Measurements from ENCODE around the gene TEX29.

The TEX29 gene

DNA sequence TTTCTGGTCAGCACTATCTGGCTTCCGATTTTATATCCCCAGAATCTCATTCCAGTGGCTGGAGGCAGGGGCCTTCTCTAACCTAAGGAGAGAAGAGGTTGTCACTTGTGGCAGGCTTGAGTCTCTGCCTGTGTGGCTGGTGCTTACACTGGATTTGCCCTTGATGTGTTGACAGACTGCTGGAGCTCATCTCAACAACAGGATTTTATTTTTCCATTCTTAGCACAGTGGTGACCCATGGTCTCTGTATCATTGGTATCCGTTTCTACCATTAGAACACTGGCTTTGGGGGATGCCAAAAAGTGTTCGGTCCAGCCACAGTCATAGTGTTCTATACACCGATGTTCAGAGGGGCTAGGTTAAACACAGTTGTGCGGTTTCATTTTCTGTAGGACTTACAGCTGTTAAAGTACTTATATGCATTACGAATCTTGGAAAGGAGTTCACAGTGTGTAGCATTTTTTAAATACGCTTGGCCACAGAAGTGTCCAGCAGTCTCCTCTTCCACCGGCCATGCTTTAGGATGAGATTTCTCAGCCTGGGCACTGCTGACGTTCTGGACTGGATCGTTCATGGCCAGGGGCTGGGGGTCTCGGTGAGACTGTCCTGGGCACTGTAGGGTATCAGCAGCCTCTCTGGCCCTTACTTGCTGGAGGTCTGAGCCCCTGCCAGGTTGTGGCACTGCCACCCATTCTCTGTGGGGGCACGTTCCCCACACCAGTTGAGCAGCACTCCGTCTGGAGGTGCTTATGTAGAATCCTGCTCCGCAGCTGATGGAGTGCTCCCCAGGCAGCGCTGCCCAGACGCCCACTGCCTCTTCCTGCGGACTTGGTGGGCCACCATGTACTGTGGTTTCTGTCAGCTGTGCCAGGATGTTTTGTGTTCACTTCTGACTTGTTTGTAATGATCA, 41.4 kb upstream of the TEX29 start:
- peaks cover 4% of the 10 kb centered on the region; the same call in 1 of the 2 replicates for H3K36me3 ChIP-seq (replicated peaks; ENCODE audit: insufficient read depth, low read length)
- no peak overlapping the region for H3K4me2 ChIP-seq (ENCODE audit: low read depth, low read length)
- TF ChIP-seq EZH2 (optimal IDR thresholded peaks at IDR 0.05; ENCODE audit: low read depth, low read length), result no peak
- TF ChIP-seq EZH2phosphoT487 (IDR thresholded peaks at IDR 0.05; ENCODE audit: low read length), result no peak
- TF ChIP-seq, protein P1, sequence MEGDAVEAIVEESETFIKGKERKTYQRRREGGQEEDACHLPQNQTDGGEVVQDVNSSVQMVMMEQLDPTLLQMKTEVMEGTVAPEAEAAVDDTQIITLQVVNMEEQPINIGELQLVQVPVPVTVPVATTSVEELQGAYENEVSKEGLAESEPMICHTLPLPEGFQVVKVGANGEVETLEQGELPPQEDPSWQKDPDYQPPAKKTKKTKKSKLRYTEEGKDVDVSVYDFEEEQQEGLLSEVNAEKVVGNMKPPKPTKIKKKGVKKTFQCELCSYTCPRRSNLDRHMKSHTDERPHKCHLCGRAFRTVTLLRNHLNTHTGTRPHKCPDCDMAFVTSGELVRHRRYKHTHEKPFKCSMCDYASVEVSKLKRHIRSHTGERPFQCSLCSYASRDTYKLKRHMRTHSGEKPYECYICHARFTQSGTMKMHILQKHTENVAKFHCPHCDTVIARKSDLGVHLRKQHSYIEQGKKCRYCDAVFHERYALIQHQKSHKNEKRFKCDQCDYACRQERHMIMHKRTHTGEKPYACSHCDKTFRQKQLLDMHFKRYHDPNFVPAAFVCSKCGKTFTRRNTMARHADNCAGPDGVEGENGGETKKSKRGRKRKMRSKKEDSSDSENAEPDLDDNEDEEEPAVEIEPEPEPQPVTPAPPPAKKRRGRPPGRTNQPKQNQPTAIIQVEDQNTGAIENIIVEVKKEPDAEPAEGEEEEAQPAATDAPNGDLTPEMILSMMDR (IDR thresholded peaks at IDR 0.05; ENCODE audit: low read length), result no peak
- no peak overlapping the region for H3K4me3 ChIP-seq (ENCODE audit: low read length)
- H3F3A ChIP-seq (ENCODE audit: insufficient read depth, low read length), result no peaks in the 10 kb centered on the region
- H3K79me2 ChIP-seq (ENCODE audit: low read length), result no peaks in the 10 kb centered on the region
- no peak for DNase-seq
- no peak overlapping the region for H2AFZ ChIP-seq (ENCODE audit: low read length)
- H3K27me3 ChIP-seq (replicated peaks; ENCODE audit: insufficient read depth, low read length), result no peaks in the 10 kb centered on the region
- no peaks in the 10 kb centered on the region for H3K4me1 ChIP-seq (ENCODE audit: low read length)
- no peaks in the 10 kb centered on the region for H3K9me2 ChIP-seq (replicated peaks; ENCODE audit: insufficient read depth, low read length)
- H3K9ac ChIP-seq (ENCODE audit: low read length), result no peak overlapping the region
- H4K20me1 ChIP-seq (ENCODE audit: insufficient read depth, low read length), result no peaks in the 10 kb centered on the region
- H3K9me3 ChIP-seq (replicated peaks; ENCODE audit: insufficient read depth, low read length), result no peaks in the 10 kb centered on the region
- H3K27ac ChIP-seq (ENCODE audit: low read length), result no peak overlapping the region

DNA sequence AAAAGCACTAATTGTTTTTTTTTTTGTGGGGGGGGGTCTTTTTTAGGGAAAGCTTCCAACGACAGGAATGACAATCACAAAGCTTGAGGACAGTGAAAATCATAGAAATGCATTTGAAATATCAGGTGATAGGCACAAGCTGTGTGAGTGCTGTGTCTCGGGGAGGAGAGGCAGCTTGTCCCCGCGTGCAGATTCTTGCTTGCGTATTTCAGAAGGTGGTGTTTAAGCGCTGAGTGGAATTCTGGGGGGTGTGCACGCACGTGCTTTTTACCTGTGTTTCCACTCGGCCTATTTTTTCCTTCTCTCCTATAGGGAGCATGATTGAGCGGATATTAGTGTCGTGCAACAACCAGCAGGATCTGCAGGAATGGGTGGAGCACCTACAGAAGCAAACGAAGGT, 40.2 kb upstream of the TEX29 start:
- no peaks in the 10 kb centered on the region for H4K20me1 ChIP-seq (ENCODE audit: insufficient read depth, low read length)
- H3K4me3 ChIP-seq (ENCODE audit: low read length), result no peak overlapping the region
- no peaks in the 10 kb centered on the region for H3K4me1 ChIP-seq (ENCODE audit: low read length)
- no peak overlapping the region for H2AFZ ChIP-seq (ENCODE audit: low read length)
- H3K9me2 ChIP-seq (replicated peaks; ENCODE audit: insufficient read depth, low read length), result no peaks in the 10 kb centered on the region
- H3K9me3 ChIP-seq (replicated peaks; ENCODE audit: insufficient read depth, low read length), result no peaks in the 10 kb centered on the region
- no peaks in the 10 kb centered on the region for H3F3A ChIP-seq (ENCODE audit: insufficient read depth, low read length)
- no peaks in the 10 kb centered on the region for H3K79me2 ChIP-seq (ENCODE audit: low read length)
- H3K9ac ChIP-seq (ENCODE audit: low read length), result no peak overlapping the region
- no peak for TF ChIP-seq EZH2phosphoT487 (IDR thresholded peaks at IDR 0.05; ENCODE audit: low read length)
- TF ChIP-seq, protein P1 (IDR thresholded peaks at IDR 0.05; ENCODE audit: low read length), result no peak
- no peak overlapping the region for H3K4me2 ChIP-seq (ENCODE audit: low read depth, low read length)
- H3K27ac ChIP-seq (ENCODE audit: low read length), result no peak overlapping the region
- H3K27me3 ChIP-seq (replicated peaks; ENCODE audit: insufficient read depth, low read length), result no peaks in the 10 kb centered on the region
- DNase-seq, result no peak
- peaks cover 4% of the 10 kb centered on the region; the same call in 1 of the 2 replicates for H3K36me3 ChIP-seq (replicated peaks; ENCODE audit: insufficient read depth, low read length)

DNA sequence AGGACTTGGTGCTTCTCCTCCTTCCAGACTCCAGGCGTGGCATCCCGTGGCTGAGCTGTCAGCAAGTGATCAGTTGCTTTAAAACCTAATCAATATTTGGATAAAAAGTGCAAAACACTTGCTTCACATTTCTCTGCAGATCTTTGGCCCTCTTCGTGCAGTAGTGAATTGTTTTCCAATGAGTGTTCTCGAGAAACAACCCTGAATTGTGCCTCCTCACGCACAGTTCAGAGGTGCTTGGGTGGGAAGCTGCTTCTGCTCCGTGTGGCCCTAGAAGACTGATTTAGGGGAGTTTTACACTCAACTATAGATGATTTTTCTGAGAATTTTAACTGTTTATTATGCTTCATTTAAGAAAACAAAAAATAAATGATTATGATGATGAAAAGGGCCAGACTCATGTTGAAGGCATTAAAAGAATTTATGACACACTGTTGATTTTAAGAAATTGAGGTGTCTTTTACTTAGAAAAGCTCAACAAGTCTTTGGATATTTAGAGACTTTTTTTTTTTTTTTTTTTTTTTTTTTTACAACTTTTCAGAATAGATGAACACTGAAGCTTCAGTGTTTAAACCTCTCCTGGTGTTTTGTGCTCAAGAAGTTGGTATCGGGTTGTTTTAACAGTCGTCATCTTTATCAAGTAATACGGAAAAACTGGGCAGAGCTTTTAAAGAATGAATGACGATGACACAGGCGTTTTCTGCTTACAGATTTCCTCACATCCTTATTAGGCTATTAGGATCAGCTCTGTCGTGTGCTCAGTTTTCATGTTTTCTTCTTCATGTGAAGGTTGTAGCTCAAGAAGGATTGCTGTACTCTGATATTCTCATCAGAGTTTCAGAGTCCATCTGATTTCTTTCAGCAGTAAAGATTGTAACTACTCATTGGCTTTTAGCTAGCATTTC, 39.5 kb upstream of the TEX29 start:
- no peaks in the 10 kb centered on the region; the same call in 1 of the 2 replicates for H3K36me3 ChIP-seq (replicated peaks; ENCODE audit: insufficient read depth, low read length)

More for the DNA sequence above, 39.5 kb upstream of the TEX29 start:
- Histone ChIP-seq H3K4me2 (ENCODE audit: low read depth, low read length) (no peak overlapping the region), H3K27me3 (replicated peaks; ENCODE audit: insufficient read depth, low read length) (no peaks in the 10 kb centered on the region), H3F3A (ENCODE audit: insufficient read depth, low read length) (no peaks in the 10 kb centered on the region), H4K20me1 (ENCODE audit: insufficient read depth, low read length) (no peaks in the 10 kb centered on the region), H3K9me3 (replicated peaks; ENCODE audit: insufficient read depth, low read length) (no peaks in the 10 kb centered on the region), H3K4me3 (ENCODE audit: low read length) (no peak overlapping the region), H3K9ac (ENCODE audit: low read length) (no peak overlapping the region), H3K79me2 (ENCODE audit: low read length) (no peaks in the 10 kb centered on the region), H2AFZ (ENCODE audit: low read length) (no peak overlapping the region), H3K9me2 (replicated peaks; ENCODE audit: insufficient read depth, low read length) (no peaks in the 10 kb centered on the region), H3K27ac (ENCODE audit: low read length) (no peak overlapping the region), H3K4me1 (ENCODE audit: low read length) (no peaks in the 10 kb centered on the region)
- no peak for DNase-seq
- TF ChIP-seq, protein P1 (IDR thresholded peaks at IDR 0.05; ENCODE audit: low read length), result no peak
- no peak for TF ChIP-seq EZH2phosphoT487 (IDR thresholded peaks at IDR 0.05; ENCODE audit: low read length)
- no peak for TF ChIP-seq EZH2 (optimal IDR thresholded peaks at IDR 0.05; ENCODE audit: low read depth, low read length)

All from MM.1S (cell line).